AG10803 (cell line): ENCODE measurements around the gene LHFPL2.

Experiments used
- DNase-seq: peaks from one replicate; pipeline ENCODE4 v3.0.0; 2010; ENCODE audit warnings: low read depth
- H3K4me3 ChIP-seq: 2 replicates; pipeline ENCODE4 v1.5.1; 2011; ENCODE audit warnings: mild to moderate bottlenecking, low read length, control low read depth
- TF ChIP-seq, protein P1 (sequence below): conservative IDR thresholded peaks from 2 replicates; pipeline ENCODE4 v1.5.1; 2011; ENCODE audit warnings: mild to moderate bottlenecking, low read length, control low read depth, inconsistent platforms

The LHFPL2 gene

GRCh38 chr5:78662323-78662722 is 13.8 kb upstream of the LHFPL2 start:
- no peak for DNase-seq
- TF ChIP-seq, protein P1, sequence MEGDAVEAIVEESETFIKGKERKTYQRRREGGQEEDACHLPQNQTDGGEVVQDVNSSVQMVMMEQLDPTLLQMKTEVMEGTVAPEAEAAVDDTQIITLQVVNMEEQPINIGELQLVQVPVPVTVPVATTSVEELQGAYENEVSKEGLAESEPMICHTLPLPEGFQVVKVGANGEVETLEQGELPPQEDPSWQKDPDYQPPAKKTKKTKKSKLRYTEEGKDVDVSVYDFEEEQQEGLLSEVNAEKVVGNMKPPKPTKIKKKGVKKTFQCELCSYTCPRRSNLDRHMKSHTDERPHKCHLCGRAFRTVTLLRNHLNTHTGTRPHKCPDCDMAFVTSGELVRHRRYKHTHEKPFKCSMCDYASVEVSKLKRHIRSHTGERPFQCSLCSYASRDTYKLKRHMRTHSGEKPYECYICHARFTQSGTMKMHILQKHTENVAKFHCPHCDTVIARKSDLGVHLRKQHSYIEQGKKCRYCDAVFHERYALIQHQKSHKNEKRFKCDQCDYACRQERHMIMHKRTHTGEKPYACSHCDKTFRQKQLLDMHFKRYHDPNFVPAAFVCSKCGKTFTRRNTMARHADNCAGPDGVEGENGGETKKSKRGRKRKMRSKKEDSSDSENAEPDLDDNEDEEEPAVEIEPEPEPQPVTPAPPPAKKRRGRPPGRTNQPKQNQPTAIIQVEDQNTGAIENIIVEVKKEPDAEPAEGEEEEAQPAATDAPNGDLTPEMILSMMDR = no peak
- H3K4me3 ChIP-seq = no peak overlapping the region

DNA sequence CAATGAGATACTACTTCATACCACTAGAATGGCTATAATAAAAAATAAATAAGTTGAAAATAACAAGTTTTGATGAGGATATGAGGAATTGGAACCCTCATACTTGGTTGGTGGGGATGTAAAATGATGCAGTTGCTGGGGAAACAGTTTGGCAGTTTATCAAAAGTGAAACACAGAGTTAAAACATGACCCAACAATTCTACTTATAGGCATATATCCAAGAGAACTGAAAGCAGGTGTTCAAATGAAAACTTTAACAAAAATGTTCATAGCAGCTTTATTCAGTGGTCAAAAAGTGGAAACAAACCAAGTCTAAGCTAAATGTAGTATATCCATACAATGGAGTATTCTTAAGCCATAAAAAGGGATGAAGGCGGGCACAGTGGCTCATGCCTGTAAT is 13.1 kb upstream of the LHFPL2 start:
- H3K4me3 ChIP-seq = no peak overlapping the region
- DNase-seq = no peak
- TF ChIP-seq, protein P1 = no peak

DNA sequence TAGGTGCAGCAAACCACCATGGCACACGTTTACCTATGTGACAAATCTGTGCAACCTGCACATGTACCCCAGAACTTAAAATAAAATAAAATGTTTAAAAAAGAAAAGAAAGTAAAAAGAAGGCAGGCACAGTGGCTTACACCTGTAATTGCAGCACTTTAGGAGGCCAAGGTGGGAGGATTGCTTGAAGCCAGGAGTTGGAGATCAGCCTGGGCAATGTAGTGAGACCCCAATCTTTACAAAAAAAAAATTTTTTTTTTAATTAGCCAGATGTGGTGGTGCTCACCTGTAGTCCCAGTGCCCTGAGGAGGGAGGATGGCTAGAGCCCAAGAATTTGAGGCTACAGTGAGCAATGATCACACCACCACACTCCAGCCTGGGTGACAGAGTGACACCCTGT is 12.5 kb upstream of the LHFPL2 start:
- TF ChIP-seq, protein P1 = no peak
- no peak for DNase-seq
- no peak overlapping the region for H3K4me3 ChIP-seq

DNA sequence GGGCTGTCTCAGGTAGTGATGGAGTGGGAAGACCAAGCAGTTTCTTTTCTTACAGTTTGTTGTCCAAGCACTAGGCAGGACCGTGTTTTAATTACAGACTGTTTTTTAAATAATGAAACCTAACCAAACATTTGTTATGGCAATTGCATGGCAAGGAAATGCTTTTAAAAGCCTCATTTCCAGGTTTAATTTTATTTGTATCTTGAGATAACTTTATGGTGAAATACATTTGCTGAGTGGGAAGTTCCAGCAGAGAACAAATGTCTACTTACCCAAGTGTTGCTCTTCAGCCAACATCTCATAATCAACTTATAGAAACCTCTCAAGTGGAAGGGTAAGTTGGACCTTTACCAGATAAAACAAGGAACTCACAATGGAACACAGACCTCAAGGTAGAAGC is 11.8 kb upstream of the LHFPL2 start:
- DNase-seq = no peak
- TF ChIP-seq, protein P1 = no peak
- no peak overlapping the region for H3K4me3 ChIP-seq

GRCh38 chr5:78659714-78660113 is 11.1 kb upstream of the LHFPL2 start:
- TF ChIP-seq, protein P1 = no peak
- no peak overlapping the region for H3K4me3 ChIP-seq
- no peak for DNase-seq

GRCh38 chr5:78659114-78659513 is 10.5 kb upstream of the LHFPL2 start:
- TF ChIP-seq, protein P1 = no peak
- no peak for DNase-seq
- no peak overlapping the region for H3K4me3 ChIP-seq

GRCh38 chr5:78657201-78657600 is 8.6 kb upstream of the LHFPL2 start:
- DNase-seq = no peak
- TF ChIP-seq, protein P1 = no peak
- H3K4me3 ChIP-seq = no peak overlapping the region
